IPS-NIHi7 (cell line): ENCODE results near the gene DDX52.
A peak's percentile ranks its signal among the peaks of the same experiment; 100 is the strongest.

Experiments used
- DNase-seq: peaks from one replicate; pipeline ENCODE4 v3.0.0; 2012; ENCODE audit warnings: mixed read lengths; ENCODE audit errors: extremely low spot score

DDX52 gene

GRCh38 chr17:37576281-37576680 is 67.0 kb downstream of the DDX52 start:
- no peak for DNase-seq

- DNase-seq: no peak
Measured at GRCh38 chr17:37574427-37574826, 68.8 kb downstream of the DDX52 start.

GRCh38 chr17:37571674-37572073 is 71.6 kb downstream of the DDX52 start:
- DNase-seq: no peak

GRCh38 chr17:37570527-37571093 is 72.6 kb downstream of the DDX52 start:
- peak; percentile 90 for DNase-seq

GRCh38 chr17:37568350-37569053 is 74.7 kb downstream of the DDX52 start:
- DNase-seq: no peak

- DNase-seq: no peak
Measured at GRCh38 chr17:37567538-37567937, 75.7 kb downstream of the DDX52 start.

- no peak for DNase-seq
Measured at GRCh38 chr17:37567137-37567536, 76.1 kb downstream of the DDX52 start.

- no peak for DNase-seq
Measured at GRCh38 chr17:37564252-37564651, 79.0 kb downstream of the DDX52 start.

GRCh38 chr17:37562016-37562745 is 81.1 kb downstream of the DDX52 start:
- DNase-seq: no peak
